ENCODE measurements around the gene TENM4.

GRCh38 chr11:79434283-79434682, 6.5 kb downstream of the TENM4 start:
- TF ChIP-seq, protein P1, sequence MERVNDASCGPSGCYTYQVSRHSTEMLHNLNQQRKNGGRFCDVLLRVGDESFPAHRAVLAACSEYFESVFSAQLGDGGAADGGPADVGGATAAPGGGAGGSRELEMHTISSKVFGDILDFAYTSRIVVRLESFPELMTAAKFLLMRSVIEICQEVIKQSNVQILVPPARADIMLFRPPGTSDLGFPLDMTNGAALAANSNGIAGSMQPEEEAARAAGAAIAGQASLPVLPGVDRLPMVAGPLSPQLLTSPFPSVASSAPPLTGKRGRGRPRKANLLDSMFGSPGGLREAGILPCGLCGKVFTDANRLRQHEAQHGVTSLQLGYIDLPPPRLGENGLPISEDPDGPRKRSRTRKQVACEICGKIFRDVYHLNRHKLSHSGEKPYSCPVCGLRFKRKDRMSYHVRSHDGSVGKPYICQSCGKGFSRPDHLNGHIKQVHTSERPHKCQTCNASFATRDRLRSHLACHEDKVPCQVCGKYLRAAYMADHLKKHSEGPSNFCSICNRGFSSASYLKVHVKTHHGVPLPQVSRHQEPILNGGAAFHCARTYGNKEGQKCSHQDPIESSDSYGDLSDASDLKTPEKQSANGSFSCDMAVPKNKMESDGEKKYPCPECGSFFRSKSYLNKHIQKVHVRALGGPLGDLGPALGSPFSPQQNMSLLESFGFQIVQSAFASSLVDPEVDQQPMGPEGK (CRISPR knock-in tag; IDR thresholded peaks at IDR 0.05; ENCODE audit: borderline replicate concordance): no peak
- TF ChIP-seq ZNF70 (CRISPR knock-in tag; IDR thresholded peaks at IDR 0.05) (no peak), RARB (CRISPR knock-in tag; IDR thresholded peaks at IDR 0.05) (no peak), ZFP3 (CRISPR knock-in tag; IDR thresholded peaks at IDR 0.05) (no peak), ZC3H10 (CRISPR knock-in tag; IDR thresholded peaks at IDR 0.05) (no peak)
